ENCODE results near the gene GUCY1B1.

DNA sequence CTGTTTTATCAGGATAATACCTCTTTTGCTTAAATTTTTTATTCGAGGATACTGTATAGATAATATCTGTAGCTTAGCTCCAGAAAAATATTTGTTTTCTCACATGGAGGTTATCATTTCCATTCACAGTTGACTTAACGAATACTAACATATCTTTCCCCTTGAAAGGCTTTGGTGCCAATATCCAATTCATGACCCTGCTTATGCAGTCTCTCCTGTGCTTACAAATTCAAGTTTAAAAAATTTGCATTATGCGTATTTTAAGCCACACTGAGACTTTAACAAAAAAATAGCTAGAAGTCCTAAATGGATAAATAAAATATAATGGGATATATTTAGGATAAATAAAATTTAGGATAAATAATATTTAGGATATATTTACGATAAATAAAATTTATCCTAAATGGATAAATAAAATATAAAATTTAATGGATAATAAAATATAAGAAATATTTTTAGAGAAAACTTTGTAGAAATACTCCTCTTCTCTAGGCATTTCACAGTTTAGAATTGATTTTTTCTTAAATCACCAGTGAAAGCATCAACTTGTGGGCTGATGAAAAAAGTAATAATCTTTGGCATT lies 22.5 kb downstream of the GUCY1B1 start:
- TF ChIP-seq POLR2A (IDR thresholded peaks at IDR 0.05), result no peak
- no peak for TF ChIP-seq CTCF (IDR thresholded peaks at IDR 0.05)
